ENCODE data around the gene PTPRA. TPM values are rescaled to one million over a fixed set of nuclear protein-coding genes. Genes with fewer than 3 reads are reported as not detected.
"Not testable (repeated sequence)": the region's sequence is repeated elsewhere in the genome, so short reads cannot be mapped to it uniquely, and the experiment has no call there.

Gene PTPRA
- polyA plus RNA-seq, 1 donor: 52.7 TPM

- Histone ChIP-seq H3K4me1 (ENCODE audit: control insufficient read depth, insufficient read depth, low read length) (no peaks in the 10 kb centered on the region), H3K27me3 (ENCODE audit: control insufficient read depth, insufficient read depth, low read length) (no peaks in the 10 kb centered on the region), H3K27ac (ENCODE audit: low read length) (no peak overlapping the region), H3K9me3 (ENCODE audit: control insufficient read depth, low read depth, low read length) (no peaks in the 10 kb centered on the region), H3K4me3 (ENCODE audit: low read length) (no peak overlapping the region), H3K36me3 (ENCODE audit: control insufficient read depth, insufficient read depth, low read length) (no peaks in the 10 kb centered on the region)
- WGBS (ENCODE audit: insufficient coverage, low lambda C conversion rate): no CpG with 5 or more reads among the region's 3 CpGs
- DNase-seq: no peak
Observed at GRCh38 chr20:2887715-2888114, 14.4 kb downstream of the PTPRA start.

DNA sequence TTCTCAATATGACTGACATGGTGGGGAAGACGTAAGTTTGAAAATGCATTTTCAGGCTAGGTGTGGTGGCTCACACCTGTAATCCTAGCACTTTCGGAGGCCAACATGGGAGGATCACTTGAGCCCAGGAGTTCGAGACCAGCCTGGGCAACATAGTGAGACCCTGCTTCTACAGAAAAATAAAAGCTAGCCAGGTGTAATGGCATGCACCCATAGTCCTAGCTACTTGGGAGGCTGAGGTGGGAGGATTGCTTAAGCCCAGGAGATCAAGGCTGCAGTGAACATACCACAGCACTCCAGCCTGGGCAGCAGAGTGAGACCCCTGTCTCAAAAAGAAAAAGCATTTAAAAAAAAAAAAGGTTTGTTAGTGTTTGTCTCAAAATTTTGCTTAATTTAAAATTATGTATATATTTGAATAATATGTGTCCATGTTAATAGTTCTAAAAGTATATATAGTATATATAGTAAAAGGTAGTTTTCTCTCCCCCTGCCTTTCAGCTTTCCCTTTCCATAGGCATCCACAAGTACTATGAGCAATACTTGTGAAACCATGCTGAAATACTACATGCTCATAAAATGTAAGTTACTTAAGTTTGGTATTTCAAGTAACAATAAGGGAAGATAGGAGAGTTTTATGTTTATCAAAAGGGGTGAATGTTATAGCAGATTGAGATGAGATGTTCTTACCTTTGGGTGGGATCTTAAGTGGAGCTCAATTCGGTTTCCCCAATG is 15.1 kb downstream of the PTPRA start:
- H3K4me3 ChIP-seq (ENCODE audit: low read length): no peak overlapping the region
- H3K36me3 ChIP-seq (ENCODE audit: control insufficient read depth, insufficient read depth, low read length): no peaks in the 10 kb centered on the region
- DNase-seq: no peak
- no peak overlapping the region for H3K27ac ChIP-seq (ENCODE audit: low read length)
- H3K27me3 ChIP-seq (ENCODE audit: control insufficient read depth, insufficient read depth, low read length): no peaks in the 10 kb centered on the region
- no CpG with 5 or more reads among the region's 4 CpGs for WGBS (ENCODE audit: insufficient coverage, low lambda C conversion rate)
- H3K9me3 ChIP-seq (ENCODE audit: control insufficient read depth, low read depth, low read length): no peaks in the 10 kb centered on the region
- no peaks in the 10 kb centered on the region for H3K4me1 ChIP-seq (ENCODE audit: control insufficient read depth, insufficient read depth, low read length)

DNA sequence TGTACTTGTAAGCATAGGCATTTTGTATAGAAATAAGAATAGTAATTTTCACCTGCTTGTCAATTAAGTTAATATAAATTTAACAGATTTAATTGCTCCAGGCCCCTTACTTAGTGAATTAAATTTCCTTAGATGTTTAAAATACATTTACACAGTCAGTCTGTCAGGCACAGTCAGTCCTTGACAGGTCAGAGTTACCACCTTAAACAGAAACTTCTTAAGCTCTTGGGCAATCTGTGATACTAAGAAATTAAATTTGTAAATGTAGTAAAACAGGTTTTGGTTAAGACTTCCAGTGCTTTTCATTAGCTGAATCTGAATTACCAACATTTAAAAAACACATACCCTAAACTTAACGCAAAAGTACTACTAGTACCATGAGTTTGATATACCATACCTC is 15.9 kb downstream of the PTPRA start:
- H3K4me3 ChIP-seq (ENCODE audit: low read length): no peak overlapping the region
- no peaks in the 10 kb centered on the region for H3K27me3 ChIP-seq (ENCODE audit: control insufficient read depth, insufficient read depth, low read length)
- H3K27ac ChIP-seq (ENCODE audit: low read length): no peak overlapping the region
- WGBS (ENCODE audit: insufficient coverage, low lambda C conversion rate): 100% methylated on average over 1 of the region's 1 CpG
- DNase-seq: no peak
- no peaks in the 10 kb centered on the region for H3K4me1 ChIP-seq (ENCODE audit: control insufficient read depth, insufficient read depth, low read length)
- H3K9me3 ChIP-seq (ENCODE audit: control insufficient read depth, low read depth, low read length): no peaks in the 10 kb centered on the region
- no peaks in the 10 kb centered on the region for H3K36me3 ChIP-seq (ENCODE audit: control insufficient read depth, insufficient read depth, low read length)

DNA sequence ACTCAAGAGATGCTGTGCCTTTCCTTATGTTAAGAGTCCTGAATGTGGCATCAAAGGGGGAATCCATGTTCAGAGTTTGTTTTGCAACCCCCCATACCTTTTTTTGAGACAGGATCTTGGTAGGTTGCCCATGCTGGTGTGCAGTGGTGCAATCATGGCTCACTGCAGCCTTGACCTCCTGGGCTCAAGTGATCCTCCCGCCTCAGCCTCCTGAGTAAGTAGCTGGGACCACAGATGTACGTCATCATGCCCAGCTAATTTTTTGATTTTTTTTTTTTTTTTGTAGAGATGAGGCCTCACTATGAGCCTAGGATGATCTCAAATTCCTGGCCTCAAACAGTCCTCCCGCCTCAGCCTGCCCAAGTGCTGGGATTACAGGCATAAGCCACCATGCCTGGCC is 16.5 kb downstream of the PTPRA start:
- Histone ChIP-seq H3K27ac (ENCODE audit: low read length) (no peak overlapping the region), H3K4me1 (ENCODE audit: control insufficient read depth, insufficient read depth, low read length) (no peaks in the 10 kb centered on the region), H3K27me3 (ENCODE audit: control insufficient read depth, insufficient read depth, low read length) (no peaks in the 10 kb centered on the region), H3K4me3 (ENCODE audit: low read length) (no peak overlapping the region), H3K36me3 (ENCODE audit: control insufficient read depth, insufficient read depth, low read length) (no peaks in the 10 kb centered on the region), H3K9me3 (ENCODE audit: control insufficient read depth, low read depth, low read length) (no peaks in the 10 kb centered on the region)
- no peak for DNase-seq
- WGBS (ENCODE audit: insufficient coverage, low lambda C conversion rate): 100% methylated on average over 1 of the region's 3 CpGs

- Histone ChIP-seq H3K4me1 (ENCODE audit: control insufficient read depth, insufficient read depth, low read length) (no peaks in the 10 kb centered on the region), H3K27me3 (ENCODE audit: control insufficient read depth, insufficient read depth, low read length) (no peaks in the 10 kb centered on the region), H3K4me3 (ENCODE audit: low read length) (no peak overlapping the region), H3K9me3 (ENCODE audit: control insufficient read depth, low read depth, low read length) (no peaks in the 10 kb centered on the region), H3K36me3 (ENCODE audit: control insufficient read depth, insufficient read depth, low read length) (no peaks in the 10 kb centered on the region), H3K27ac (ENCODE audit: low read length) (no peak overlapping the region)
- WGBS (ENCODE audit: insufficient coverage, low lambda C conversion rate): no CpG with 5 or more reads among the region's 2 CpGs
- DNase-seq: peak in 1 of 2 donors; percentile 20
Observed at GRCh38 chr20:2890742-2891141, 17.5 kb downstream of the PTPRA start.

GRCh38 chr20:2891343-2891742 is 18.1 kb downstream of the PTPRA start:
- Histone ChIP-seq H3K9me3 (ENCODE audit: control insufficient read depth, low read depth, low read length) (no peaks in the 10 kb centered on the region), H3K27me3 (ENCODE audit: control insufficient read depth, insufficient read depth, low read length) (no peaks in the 10 kb centered on the region), H3K4me3 (ENCODE audit: low read length) (no peak overlapping the region), H3K4me1 (ENCODE audit: control insufficient read depth, insufficient read depth, low read length) (no peaks in the 10 kb centered on the region), H3K36me3 (ENCODE audit: control insufficient read depth, insufficient read depth, low read length) (no peaks in the 10 kb centered on the region), H3K27ac (ENCODE audit: low read length) (no peak overlapping the region)
- no peak for DNase-seq
- 59% methylated on average over 2 of the region's 2 CpGs for WGBS (ENCODE audit: insufficient coverage, low lambda C conversion rate)

- no peaks in the 10 kb centered on the region for H3K4me1 ChIP-seq (ENCODE audit: control insufficient read depth, insufficient read depth, low read length)
- H3K27me3 ChIP-seq (ENCODE audit: control insufficient read depth, insufficient read depth, low read length): no peaks in the 10 kb centered on the region
- peak in 1 of 2 donors; percentile 17 for DNase-seq
- H3K9me3 ChIP-seq (ENCODE audit: control insufficient read depth, low read depth, low read length): no peaks in the 10 kb centered on the region
- WGBS (ENCODE audit: insufficient coverage, low lambda C conversion rate): no CpG with 5 or more reads among the region's 3 CpGs
- H3K27ac ChIP-seq (ENCODE audit: low read length): no peak overlapping the region
- H3K4me3 ChIP-seq (ENCODE audit: low read length): no peak overlapping the region
- no peaks in the 10 kb centered on the region for H3K36me3 ChIP-seq (ENCODE audit: control insufficient read depth, insufficient read depth, low read length)
Observed at GRCh38 chr20:2892376-2892775, 19.1 kb downstream of the PTPRA start.

DNA sequence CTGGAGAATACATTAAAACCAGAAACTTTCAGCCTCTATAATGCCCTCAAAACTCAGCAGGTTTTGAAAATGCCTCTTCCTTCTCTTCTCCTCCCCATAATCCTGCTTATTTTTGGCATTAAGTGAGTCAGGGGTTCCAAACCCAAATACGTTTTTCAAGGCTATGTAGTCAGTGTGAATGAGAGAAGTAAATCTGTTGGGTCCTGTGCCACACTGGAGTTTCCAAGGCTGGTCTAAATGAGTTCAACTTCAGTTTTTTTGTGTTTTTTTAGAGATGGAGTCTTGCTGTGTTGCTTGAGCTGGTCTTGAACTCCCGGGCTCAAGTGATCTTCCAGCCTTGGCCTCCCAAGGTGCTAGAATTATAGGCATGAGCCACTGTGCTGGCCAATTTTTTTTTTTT is 20.9 kb downstream of the PTPRA start:
- Histone ChIP-seq H3K9me3 (ENCODE audit: control insufficient read depth, low read depth, low read length) (no peaks in the 10 kb centered on the region), H3K27me3 (ENCODE audit: control insufficient read depth, insufficient read depth, low read length) (no peaks in the 10 kb centered on the region), H3K36me3 (ENCODE audit: control insufficient read depth, insufficient read depth, low read length) (no peaks in the 10 kb centered on the region), H3K27ac (ENCODE audit: low read length) (no peak overlapping the region), H3K4me1 (ENCODE audit: control insufficient read depth, insufficient read depth, low read length) (no peaks in the 10 kb centered on the region), H3K4me3 (ENCODE audit: low read length) (no peak overlapping the region)
- DNase-seq: no peak
- WGBS (ENCODE audit: insufficient coverage, low lambda C conversion rate): no CpG with 5 or more reads among the region's 2 CpGs

- not testable (repeated sequence) for H3K27ac ChIP-seq (ENCODE audit: low read length); H3K4me3 ChIP-seq (ENCODE audit: low read length); H3K27me3 ChIP-seq (ENCODE audit: control insufficient read depth, insufficient read depth, low read length); H3K36me3 ChIP-seq (ENCODE audit: control insufficient read depth, insufficient read depth, low read length); H3K4me1 ChIP-seq (ENCODE audit: control insufficient read depth, insufficient read depth, low read length); H3K9me3 ChIP-seq (ENCODE audit: control insufficient read depth, low read depth, low read length); DNase-seq
- no CpG with 5 or more reads among the region's 3 CpGs for WGBS (ENCODE audit: insufficient coverage, low lambda C conversion rate)
Observed at GRCh38 chr20:2895154-2895553, 21.9 kb downstream of the PTPRA start.

DNA sequence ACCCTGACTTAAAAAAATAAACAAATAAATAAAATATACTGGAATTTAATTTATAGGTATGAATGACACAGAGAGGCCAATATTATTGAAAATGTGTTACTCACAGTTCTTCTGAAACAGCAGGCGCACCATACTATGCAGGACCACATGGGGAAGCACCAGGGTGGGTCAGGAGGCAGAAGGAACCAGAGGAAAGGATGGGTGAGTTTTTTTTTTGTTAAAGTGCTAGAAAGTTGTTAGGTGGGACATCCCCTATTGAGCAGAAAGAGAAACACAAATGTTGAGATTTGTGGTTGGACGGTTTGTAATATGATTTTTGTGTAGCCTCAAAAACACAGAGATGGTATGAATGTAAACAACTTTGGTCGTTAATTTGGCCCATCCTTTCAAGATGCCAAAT is 26.0 kb downstream of the PTPRA start:
- Histone ChIP-seq H3K9me3 (ENCODE audit: control insufficient read depth, low read depth, low read length) (no peaks in the 10 kb centered on the region), H3K27me3 (ENCODE audit: control insufficient read depth, insufficient read depth, low read length) (no peaks in the 10 kb centered on the region), H3K4me1 (ENCODE audit: control insufficient read depth, insufficient read depth, low read length) (no peaks in the 10 kb centered on the region), H3K36me3 (ENCODE audit: control insufficient read depth, insufficient read depth, low read length) (no peaks in the 10 kb centered on the region), H3K4me3 (ENCODE audit: low read length) (no peak overlapping the region), H3K27ac (ENCODE audit: low read length) (no peak overlapping the region)
- DNase-seq: no peak
- 83% methylated on average over 1 of the region's 3 CpGs for WGBS (ENCODE audit: insufficient coverage, low lambda C conversion rate)

All from large intestine (tissue), 3 donors.